ENCODE data around the gene CST9. TPM values are rescaled to one million over a fixed set of nuclear protein-coding genes. Genes with fewer than 3 reads are reported as not detected.

The CST9 gene
- total RNA-seq, 1 experiment from 2014 or later, result not detected

DNA sequence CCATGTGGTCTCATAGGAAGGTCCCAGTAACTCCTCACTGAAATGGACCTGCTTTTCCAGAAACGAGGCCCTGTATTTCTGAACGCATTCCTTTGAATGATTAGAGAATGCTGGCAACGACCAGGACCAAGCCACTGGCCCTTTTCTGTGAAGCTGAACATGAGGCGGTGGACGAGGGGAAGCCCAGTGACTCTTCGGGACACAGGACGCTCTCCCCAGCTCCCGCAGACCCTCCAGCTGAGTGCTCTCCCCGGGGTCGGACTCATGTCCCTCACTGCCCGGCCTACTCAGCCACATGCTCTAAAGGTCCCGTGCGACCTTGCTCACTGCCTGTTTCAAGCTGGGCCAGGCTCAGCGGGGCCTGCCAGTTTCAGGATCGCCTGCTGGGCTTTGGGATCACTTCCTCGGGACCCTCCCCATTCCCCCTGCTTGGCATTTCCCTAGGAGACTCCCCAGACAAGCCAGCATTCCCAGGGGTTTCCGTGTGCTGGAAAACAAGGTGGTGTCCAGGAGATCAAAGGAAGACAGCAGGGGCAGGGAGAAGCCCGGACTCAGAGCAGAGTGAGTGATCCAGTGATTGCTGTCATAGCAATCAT, 2.6 kb upstream of the CST9 start:
- TF ChIP-seq POLR2AphosphoS5 (IDR thresholded peaks at IDR 0.05; ENCODE audit: low read depth, low read length) (no peak), TCF7L2 (IDR thresholded peaks at IDR 0.05; ENCODE audit: low read depth, low read length) (no peak), SIN3A (IDR thresholded peaks at IDR 0.05; ENCODE audit: borderline replicate concordance, insufficient read depth, low read depth, low read length) (no peak)
- TF ChIP-seq, protein P1, sequence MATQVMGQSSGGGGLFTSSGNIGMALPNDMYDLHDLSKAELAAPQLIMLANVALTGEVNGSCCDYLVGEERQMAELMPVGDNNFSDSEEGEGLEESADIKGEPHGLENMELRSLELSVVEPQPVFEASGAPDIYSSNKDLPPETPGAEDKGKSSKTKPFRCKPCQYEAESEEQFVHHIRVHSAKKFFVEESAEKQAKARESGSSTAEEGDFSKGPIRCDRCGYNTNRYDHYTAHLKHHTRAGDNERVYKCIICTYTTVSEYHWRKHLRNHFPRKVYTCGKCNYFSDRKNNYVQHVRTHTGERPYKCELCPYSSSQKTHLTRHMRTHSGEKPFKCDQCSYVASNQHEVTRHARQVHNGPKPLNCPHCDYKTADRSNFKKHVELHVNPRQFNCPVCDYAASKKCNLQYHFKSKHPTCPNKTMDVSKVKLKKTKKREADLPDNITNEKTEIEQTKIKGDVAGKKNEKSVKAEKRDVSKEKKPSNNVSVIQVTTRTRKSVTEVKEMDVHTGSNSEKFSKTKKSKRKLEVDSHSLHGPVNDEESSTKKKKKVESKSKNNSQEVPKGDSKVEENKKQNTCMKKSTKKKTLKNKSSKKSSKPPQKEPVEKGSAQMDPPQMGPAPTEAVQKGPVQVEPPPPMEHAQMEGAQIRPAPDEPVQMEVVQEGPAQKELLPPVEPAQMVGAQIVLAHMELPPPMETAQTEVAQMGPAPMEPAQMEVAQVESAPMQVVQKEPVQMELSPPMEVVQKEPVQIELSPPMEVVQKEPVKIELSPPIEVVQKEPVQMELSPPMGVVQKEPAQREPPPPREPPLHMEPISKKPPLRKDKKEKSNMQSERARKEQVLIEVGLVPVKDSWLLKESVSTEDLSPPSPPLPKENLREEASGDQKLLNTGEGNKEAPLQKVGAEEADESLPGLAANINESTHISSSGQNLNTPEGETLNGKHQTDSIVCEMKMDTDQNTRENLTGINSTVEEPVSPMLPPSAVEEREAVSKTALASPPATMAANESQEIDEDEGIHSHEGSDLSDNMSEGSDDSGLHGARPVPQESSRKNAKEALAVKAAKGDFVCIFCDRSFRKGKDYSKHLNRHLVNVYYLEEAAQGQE (IDR thresholded peaks at IDR 0.05; ENCODE audit: insufficient read depth in 1 of 2, low read depth in 2 of 2, low read length in 1 of 2), result no peak
- TF ChIP-seq, protein P2, sequence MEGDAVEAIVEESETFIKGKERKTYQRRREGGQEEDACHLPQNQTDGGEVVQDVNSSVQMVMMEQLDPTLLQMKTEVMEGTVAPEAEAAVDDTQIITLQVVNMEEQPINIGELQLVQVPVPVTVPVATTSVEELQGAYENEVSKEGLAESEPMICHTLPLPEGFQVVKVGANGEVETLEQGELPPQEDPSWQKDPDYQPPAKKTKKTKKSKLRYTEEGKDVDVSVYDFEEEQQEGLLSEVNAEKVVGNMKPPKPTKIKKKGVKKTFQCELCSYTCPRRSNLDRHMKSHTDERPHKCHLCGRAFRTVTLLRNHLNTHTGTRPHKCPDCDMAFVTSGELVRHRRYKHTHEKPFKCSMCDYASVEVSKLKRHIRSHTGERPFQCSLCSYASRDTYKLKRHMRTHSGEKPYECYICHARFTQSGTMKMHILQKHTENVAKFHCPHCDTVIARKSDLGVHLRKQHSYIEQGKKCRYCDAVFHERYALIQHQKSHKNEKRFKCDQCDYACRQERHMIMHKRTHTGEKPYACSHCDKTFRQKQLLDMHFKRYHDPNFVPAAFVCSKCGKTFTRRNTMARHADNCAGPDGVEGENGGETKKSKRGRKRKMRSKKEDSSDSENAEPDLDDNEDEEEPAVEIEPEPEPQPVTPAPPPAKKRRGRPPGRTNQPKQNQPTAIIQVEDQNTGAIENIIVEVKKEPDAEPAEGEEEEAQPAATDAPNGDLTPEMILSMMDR (IDR thresholded peaks at IDR 0.05), result no peak
- H3K4me3 ChIP-seq (ENCODE audit: low read depth in 2 of 2, low read length in 2 of 2), result no peak overlapping the region
- no peaks in the 10 kb centered on the region; the same call in 1 of the 2 replicates for H3K27me3 ChIP-seq (ENCODE audit: control insufficient read depth, insufficient read depth, low read length)
- no peak overlapping the region for H3K27ac ChIP-seq (ENCODE audit: low read length)
- DNase-seq (ENCODE audit: low read depth, low spot score) (no peak), ATAC-seq (no peak)
- no peaks in the 10 kb centered on the region for H3K9me3 ChIP-seq (ENCODE audit: control insufficient read depth, insufficient read depth, low read depth, low read length)
- in situ Hi-C loops (cut with HindIII; ENCODE audit: low pct_unique_long_range_greater_than_20kb, low sequenced_read_pairs) (no loop called here), intact Hi-C loops (cut with micrococcal nuclease; ENCODE audit: unreplicated experiment) (no loop called here)
- H3K4me1 ChIP-seq (ENCODE audit: control insufficient read depth, insufficient read depth, low read length), result no peaks in the 10 kb centered on the region
- BruUV-seq (replicated peaks), result no TSS peak
- ChIA-PET POLR2A (no interaction called here), CTCF (interaction anchor here (0.6 to 0.9 kb wide), 2 partner anchors 113 to 166 kb away, joined by 3 to 6 read pairs; no protein-coding TSS in a partner anchor)
- no peaks in the 10 kb centered on the region for H3K36me3 ChIP-seq (ENCODE audit: control insufficient read depth, insufficient read depth, low read length)

DNA sequence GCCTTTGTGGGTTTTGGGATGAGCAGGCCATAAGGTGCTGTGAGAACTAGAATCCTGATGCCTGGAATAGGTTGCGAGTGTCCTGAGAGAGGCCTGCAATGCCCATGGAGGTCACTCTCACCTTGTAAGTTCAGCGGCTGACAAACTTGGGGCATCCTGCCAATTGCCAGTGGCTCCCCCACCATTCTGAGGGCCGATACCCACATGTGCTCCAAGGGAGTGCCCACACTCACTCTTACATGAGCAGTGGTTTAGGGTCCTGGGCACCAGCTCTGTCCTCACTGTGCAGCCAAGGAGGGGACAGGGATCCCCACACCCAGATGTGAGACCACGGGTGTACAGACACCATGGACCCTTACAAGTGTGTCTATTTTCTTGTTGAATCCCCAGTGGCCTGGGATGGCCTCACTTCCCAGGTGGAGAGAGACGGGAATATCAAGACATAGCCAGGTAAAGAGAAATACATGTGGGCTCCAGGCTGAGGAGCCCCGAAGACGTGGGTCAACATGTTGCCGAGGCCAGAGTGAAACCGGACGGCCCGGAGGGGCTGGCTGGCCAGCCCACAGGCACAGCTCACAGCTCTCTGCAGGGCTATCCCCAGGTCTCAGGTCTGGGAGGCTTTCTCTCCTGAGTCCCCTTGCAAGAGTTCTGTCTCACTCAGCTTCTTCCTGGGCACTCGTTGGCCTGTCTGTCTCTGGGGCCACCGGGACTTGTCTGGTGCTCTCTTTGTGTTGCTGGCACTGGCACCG, 2.0 kb upstream of the CST9 start:
- H3K27me3 ChIP-seq (ENCODE audit: control insufficient read depth, insufficient read depth, low read length), result no peaks in the 10 kb centered on the region; the same call in 1 of the 2 replicates
- H3K4me3 ChIP-seq (ENCODE audit: low read depth in 2 of 2, low read length in 2 of 2), result no peak overlapping the region
- intact Hi-C loops (cut with micrococcal nuclease; ENCODE audit: unreplicated experiment) (no loop called here), in situ Hi-C loops (cut with HindIII; ENCODE audit: low pct_unique_long_range_greater_than_20kb, low sequenced_read_pairs) (no loop called here)
- BruUV-seq (replicated peaks), result no TSS peak
- ChIA-PET CTCF (interaction anchor here (0.9 kb wide), 1 partner anchor 166 kb away, joined by 3 read pairs; no protein-coding TSS in a partner anchor), POLR2A (no interaction called here)
- DNase-seq (ENCODE audit: low read depth, low spot score) (no peak), ATAC-seq (no peak)
- H3K36me3 ChIP-seq (ENCODE audit: control insufficient read depth, insufficient read depth, low read length), result no peaks in the 10 kb centered on the region
- no peak overlapping the region for H3K27ac ChIP-seq (ENCODE audit: low read length)
- no peaks in the 10 kb centered on the region for H3K9me3 ChIP-seq (ENCODE audit: control insufficient read depth, insufficient read depth, low read depth, low read length)
- H3K4me1 ChIP-seq (ENCODE audit: control insufficient read depth, insufficient read depth, low read length), result no peaks in the 10 kb centered on the region
- TF ChIP-seq TCF7L2 (IDR thresholded peaks at IDR 0.05; ENCODE audit: low read depth, low read length) (no peak), POLR2AphosphoS5 (IDR thresholded peaks at IDR 0.05; ENCODE audit: low read depth, low read length) (no peak)
- TF ChIP-seq, protein P1 (IDR thresholded peaks at IDR 0.05; ENCODE audit: insufficient read depth in 1 of 2, low read depth in 2 of 2, low read length in 1 of 2), result no peak
- TF ChIP-seq, protein P2 (IDR thresholded peaks at IDR 0.05), result no peak

All from Panc1 (cell line).